ENCODE data around the gene XYLT1. TPM values are rescaled to one million over a fixed set of nuclear protein-coding genes. Genes with fewer than 3 reads are reported as not detected.

XYLT1 gene
- total and polyA plus RNA-seq, 8 donors, result 6.0 to 8.4 (median 7.3) TPM

DNA sequence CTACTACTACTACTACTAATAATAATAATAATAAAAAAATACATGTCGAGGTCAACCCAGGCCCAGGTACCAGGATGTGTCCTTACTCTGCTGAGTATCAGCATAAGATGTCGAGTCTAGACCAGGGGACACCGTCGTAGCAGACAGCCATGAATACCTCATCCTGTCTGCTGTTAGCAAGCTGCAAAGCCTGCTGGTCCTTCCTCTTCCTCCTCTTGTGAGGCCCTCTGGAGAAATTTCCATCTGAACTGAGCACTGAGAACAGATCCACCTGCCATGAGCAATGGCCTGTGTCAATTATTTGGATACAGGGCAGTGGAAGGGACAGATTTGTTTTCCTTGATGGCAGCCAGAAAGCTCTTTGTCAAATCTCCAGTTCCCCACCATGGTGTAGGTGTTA, 168.5 kb downstream of the XYLT1 start:
- H3K27ac ChIP-seq, result no peak overlapping the region
- H3K9me3 ChIP-seq, result no peaks in the 10 kb centered on the region
- TF ChIP-seq, protein P1, sequence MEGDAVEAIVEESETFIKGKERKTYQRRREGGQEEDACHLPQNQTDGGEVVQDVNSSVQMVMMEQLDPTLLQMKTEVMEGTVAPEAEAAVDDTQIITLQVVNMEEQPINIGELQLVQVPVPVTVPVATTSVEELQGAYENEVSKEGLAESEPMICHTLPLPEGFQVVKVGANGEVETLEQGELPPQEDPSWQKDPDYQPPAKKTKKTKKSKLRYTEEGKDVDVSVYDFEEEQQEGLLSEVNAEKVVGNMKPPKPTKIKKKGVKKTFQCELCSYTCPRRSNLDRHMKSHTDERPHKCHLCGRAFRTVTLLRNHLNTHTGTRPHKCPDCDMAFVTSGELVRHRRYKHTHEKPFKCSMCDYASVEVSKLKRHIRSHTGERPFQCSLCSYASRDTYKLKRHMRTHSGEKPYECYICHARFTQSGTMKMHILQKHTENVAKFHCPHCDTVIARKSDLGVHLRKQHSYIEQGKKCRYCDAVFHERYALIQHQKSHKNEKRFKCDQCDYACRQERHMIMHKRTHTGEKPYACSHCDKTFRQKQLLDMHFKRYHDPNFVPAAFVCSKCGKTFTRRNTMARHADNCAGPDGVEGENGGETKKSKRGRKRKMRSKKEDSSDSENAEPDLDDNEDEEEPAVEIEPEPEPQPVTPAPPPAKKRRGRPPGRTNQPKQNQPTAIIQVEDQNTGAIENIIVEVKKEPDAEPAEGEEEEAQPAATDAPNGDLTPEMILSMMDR (IDR thresholded peaks at IDR 0.05), result no peak
- no peak for ATAC-seq
- H3K4me1 ChIP-seq, result peaks cover 4 to 23% of the 10 kb centered on the region in 2 donors
- no peaks in the 10 kb centered on the region for H3K36me3 ChIP-seq
- intact Hi-C loops (cut with DNase I), result no loop called here
- no peak overlapping the region for H3K4me3 ChIP-seq
- H3K27me3 ChIP-seq, result no peaks in the 10 kb centered on the region
- no peak for DNase-seq

DNA sequence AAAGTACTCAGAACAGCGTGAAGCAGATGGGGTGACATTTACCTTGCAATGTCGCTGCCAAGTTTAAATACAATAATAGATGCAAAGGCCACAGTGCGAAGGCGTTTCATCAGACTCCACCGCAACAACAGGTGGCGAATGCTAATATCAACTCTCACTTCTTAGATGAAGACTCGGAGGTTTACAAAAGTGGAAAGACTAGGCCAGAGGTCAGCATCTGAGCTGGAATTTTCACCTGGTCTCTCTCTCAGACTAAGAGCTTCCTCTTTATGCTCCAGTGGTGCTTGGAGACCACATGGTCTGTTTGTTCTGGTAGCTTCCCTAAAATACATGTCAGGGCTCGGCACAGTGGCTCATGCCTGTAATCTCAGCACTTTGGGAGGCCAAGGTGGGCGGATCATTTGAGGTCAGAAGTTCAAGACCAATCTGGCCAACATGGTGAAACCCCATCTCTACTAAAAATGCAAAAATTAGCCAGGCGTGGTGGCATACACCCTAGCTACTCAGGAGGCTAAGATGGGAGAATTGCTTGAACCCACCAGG, 169.1 kb downstream of the XYLT1 start:
- peak; percentile 27 for ATAC-seq

DNA sequence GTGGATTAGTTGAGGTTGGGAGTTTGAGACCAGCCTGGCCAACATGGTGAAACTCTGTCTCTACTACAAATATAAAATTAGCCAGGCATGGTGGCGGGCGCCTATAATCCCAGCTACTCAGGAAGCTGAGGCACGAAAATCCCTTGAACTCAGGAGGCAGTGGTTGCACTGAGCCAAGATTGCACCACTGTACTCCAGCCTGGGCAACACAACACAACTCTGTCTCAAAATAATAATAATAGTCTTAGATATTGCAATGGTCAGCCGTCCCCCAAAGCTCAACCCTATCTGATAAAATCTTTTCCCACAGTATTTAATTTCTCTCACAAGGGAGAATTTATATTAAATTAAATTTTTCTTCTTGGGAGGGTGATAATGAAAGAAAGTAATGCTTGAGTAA, 169.6 kb downstream of the XYLT1 start:
- peaks cover 4 to 23% of the 10 kb centered on the region in 2 donors for H3K4me1 ChIP-seq
- H3K27me3 ChIP-seq, result no peaks in the 10 kb centered on the region
- DNase-seq, result no peak
- no peak overlapping the region for H3K4me3 ChIP-seq
- TF ChIP-seq, protein P1 (IDR thresholded peaks at IDR 0.05), result no peak
- intact Hi-C loops (cut with DNase I), result no loop called here
- H3K27ac ChIP-seq, result no peak overlapping the region
- ATAC-seq, result no peak
- no peaks in the 10 kb centered on the region for H3K9me3 ChIP-seq
- H3K36me3 ChIP-seq, result no peaks in the 10 kb centered on the region

More for the DNA sequence above, 169.1 kb downstream of the XYLT1 start:
- DNase-seq, result no peak
- H3K9me3 ChIP-seq, result no peaks in the 10 kb centered on the region
- H3K36me3 ChIP-seq, result no peaks in the 10 kb centered on the region
- H3K27ac ChIP-seq, result no peak overlapping the region
- H3K4me3 ChIP-seq, result no peak overlapping the region
- intact Hi-C loops (cut with DNase I), result no loop called here
- no peaks in the 10 kb centered on the region for H3K27me3 ChIP-seq
- H3K4me1 ChIP-seq, result peaks cover 4 to 23% of the 10 kb centered on the region in 2 donors
- TF ChIP-seq, protein P1 (IDR thresholded peaks at IDR 0.05), result no peak

DNA sequence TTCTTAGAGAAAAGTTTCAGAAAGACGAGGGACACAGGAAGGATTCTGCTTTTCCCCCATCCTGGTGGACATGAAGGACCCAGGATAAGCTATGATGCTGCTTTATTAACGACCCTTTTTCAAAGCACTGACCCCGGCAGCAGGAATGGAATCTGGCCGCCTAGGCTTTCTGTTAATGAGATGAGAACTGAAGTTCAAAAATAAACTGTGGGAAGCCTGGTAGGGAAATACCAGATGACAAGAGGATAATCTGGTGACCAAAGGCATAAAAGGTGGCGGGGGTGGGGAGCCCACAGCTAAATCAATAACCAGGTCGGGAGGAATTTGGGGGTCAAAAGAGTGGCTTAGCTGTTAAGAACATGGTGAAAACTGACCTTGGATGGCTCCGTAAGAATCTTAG, 171.0 kb downstream of the XYLT1 start:
- DNase-seq, result no peak
- no peak for ATAC-seq
- H3K4me1 ChIP-seq, result peaks cover 4 to 27% of the 10 kb centered on the region in 2 donors
- H3K9me3 ChIP-seq, result no peaks in the 10 kb centered on the region
- H3K4me3 ChIP-seq, result no peak overlapping the region
- no peaks in the 10 kb centered on the region for H3K36me3 ChIP-seq
- TF ChIP-seq, protein P1 (IDR thresholded peaks at IDR 0.05), result no peak
- no peak overlapping the region for H3K27ac ChIP-seq
- intact Hi-C loops (cut with DNase I), result loop anchor here in 1 of 2 donors (10.0 kb wide), 1 partner anchor 75 kb away; no protein-coding TSS in a partner anchor
- H3K27me3 ChIP-seq, result no peaks in the 10 kb centered on the region

DNA sequence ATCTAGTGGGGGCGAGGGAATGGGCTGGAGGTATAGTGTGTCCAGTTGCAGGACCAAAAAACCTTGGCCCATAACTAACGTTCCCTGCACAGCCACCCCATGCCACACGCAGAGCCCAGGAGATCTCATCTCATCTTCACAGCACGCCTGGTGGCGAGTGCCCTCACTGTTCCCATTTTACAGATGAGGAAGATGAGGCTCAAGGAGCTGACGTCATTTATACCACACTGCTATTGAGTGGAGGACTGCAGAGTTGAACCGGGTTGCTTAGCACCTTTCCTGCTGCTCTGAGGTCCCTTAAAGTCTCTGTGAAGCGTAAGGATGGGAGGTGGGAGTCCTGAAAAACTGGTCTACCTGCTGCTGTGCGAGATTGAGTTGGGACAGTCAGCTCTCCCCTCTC, 172.5 kb downstream of the XYLT1 start:
- Histone ChIP-seq H3K4me1 (peaks cover 0 to 27% of the 10 kb centered on the region in 2 donors), H3K27ac (no peak overlapping the region), H3K27me3 (no peaks in the 10 kb centered on the region), H3K36me3 (no peaks in the 10 kb centered on the region), H3K9me3 (no peaks in the 10 kb centered on the region), H3K4me3 (no peak overlapping the region)
- ATAC-seq (no peak), DNase-seq (no peak)
- TF ChIP-seq, protein P1 (IDR thresholded peaks at IDR 0.05), result no peak
- intact Hi-C loops (cut with DNase I), result loop anchor here in 1 of 2 donors (10.0 kb wide), 1 partner anchor 73 kb away; no protein-coding TSS in a partner anchor
